Measurements from ENCODE around the gene KCTD19. TPM values are rescaled to one million over a fixed set of nuclear protein-coding genes. Genes with fewer than 3 reads are reported as not detected.

Gene KCTD19
- polyA plus RNA-seq, 6 donors from 2014 or later = 0.26 TPM; not detected in 5

- Mint-ChIP-seq H3K4me3 (no peak overlapping the region), H3K9me3 (no peaks in the 10 kb centered on the region), H3K4me1 (peaks cover 5 to 13% (median 5%) of the 10 kb centered on the region in 3 donors), H3K27me3 (peaks cover 0 to 9% (median 0%) of the 10 kb centered on the region in 3 donors), H3K27ac (peak overlapping the region in 2 of 6 donors; percentile 37 to 62), H3K36me3 (no peaks in the 10 kb centered on the region)
- ATAC-seq (ENCODE audit: low read depth in 2 of 2) = no peak
- DNase-seq = no peak
Observed at GRCh38 chr16:67305216-67306071, 21.1 kb downstream of the KCTD19 start.

DNA sequence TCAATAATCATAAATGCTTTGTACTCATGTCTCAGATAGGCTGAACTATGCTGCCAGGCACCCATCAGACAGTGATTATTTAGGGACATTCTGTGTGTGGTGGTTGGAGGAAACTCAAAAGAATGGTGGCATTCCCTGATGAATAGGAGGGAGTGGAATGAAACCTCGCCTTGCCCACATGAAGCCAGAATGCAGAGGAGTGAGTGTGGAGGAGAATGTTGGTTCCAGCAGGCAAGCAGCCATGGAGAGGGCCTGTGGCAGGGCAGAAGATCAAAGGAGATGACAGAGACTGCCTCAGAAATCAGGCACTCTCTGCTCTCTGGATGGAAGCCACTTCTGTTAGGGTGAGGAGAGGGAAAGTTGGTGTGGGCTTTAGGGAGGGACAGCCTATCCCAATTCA lies 22.5 kb downstream of the KCTD19 start:
- no peak for ATAC-seq (ENCODE audit: low read depth in 2 of 2)

DNA sequence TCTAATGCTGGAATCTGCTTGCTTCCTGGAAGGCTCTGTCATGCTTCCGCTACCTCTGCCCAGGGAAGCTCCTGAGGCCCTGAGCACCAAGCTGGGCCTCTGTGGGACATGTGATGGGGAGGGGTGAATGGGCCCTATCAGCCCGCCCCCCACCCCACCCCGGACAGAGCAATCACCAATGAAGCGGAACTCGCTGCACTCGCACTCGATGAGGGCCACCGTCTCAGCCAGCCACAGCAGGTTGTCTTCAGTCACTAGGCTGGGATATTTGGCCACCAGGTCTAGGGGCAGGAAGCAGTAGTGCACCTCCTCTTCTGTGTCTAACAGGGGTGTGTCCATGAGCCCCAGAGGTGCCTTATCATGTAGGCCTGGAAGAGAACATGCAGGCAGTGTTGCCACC lies 23.6 kb downstream of the KCTD19 start:
- Mint-ChIP-seq H3K4me1 (no peaks in the 10 kb centered on the region), H3K27me3 (peaks cover 5 to 9% (median 6%) of the 10 kb centered on the region in 3 donors), H3K4me3 (no peak overlapping the region), H3K9me3 (no peaks in the 10 kb centered on the region), H3K36me3 (no peaks in the 10 kb centered on the region), H3K27ac (no peak overlapping the region)
- ATAC-seq (ENCODE audit: low read depth in 2 of 2) (no peak), DNase-seq (no peak)

More for the DNA sequence above, 22.5 kb downstream of the KCTD19 start:
- H3K9me3 Mint-ChIP-seq = no peaks in the 10 kb centered on the region
- no peak overlapping the region for H3K4me3 Mint-ChIP-seq
- peaks cover 5 to 9% (median 5%) of the 10 kb centered on the region in 3 donors for H3K4me1 Mint-ChIP-seq
- H3K27me3 Mint-ChIP-seq = peaks cover 0 to 9% (median 0%) of the 10 kb centered on the region in 3 donors
- DNase-seq = no peak
- H3K27ac Mint-ChIP-seq = peak overlapping the region in 1 of 6 donors; percentile 57
- no peaks in the 10 kb centered on the region for H3K36me3 Mint-ChIP-seq

GRCh38 chr16:67302076-67302475 lies 24.5 kb downstream of the KCTD19 start:
- Mint-ChIP-seq H3K27ac (no peak overlapping the region), H3K4me1 (no peaks in the 10 kb centered on the region), H3K36me3 (no peaks in the 10 kb centered on the region), H3K4me3 (no peak overlapping the region), H3K9me3 (no peaks in the 10 kb centered on the region), H3K27me3 (peaks cover 5 to 9% (median 6%) of the 10 kb centered on the region in 3 donors)
- DNase-seq (no peak), ATAC-seq (ENCODE audit: low read depth in 2 of 2) (no peak)

DNA sequence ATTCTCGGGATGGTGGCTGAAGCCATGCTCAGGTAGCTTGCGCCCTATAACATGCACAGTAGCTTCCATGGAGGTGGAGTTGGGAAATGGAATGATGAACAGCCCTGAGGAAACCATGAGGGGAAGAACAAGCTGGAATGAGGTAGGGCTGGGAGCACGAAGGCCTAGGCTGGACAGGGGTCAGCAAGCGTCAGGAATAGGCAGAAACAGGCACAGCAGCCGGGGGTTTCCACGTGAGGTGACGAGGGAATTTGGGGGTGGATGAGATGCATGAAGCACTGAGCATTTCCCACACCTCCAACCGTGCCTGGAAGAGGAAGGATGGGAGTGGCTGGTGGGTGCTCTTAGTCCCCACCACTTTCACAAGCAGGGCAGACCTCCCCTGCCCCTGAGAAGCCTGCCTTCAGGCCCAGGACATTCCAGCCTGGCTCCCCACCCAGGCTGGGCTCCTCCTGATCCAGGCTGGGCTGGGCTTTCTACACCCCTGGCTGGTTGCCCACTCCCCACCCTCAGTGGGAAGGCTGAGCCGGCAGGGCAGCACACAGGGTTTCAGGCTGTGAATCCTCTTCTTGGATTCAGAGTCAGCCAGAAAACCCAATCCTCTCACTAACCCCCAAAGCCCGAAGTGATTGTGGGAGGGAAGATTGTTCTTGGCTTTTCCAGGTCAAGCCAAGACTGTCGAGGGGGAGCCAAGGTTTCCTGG lies 25.3 kb downstream of the KCTD19 start:
- ATAC-seq (ENCODE audit: low read depth in 2 of 2) = no peak

GRCh38 chr16:67299269-67299668 lies 27.3 kb downstream of the KCTD19 start:
- DNase-seq = no peak
- H3K9me3 Mint-ChIP-seq = no peaks in the 10 kb centered on the region
- no peak for ATAC-seq (ENCODE audit: low read depth in 2 of 2)
- no peaks in the 10 kb centered on the region for H3K4me1 Mint-ChIP-seq
- H3K27me3 Mint-ChIP-seq = peaks cover 0 to 6% (median 5%) of the 10 kb centered on the region in 3 donors
- H3K27ac Mint-ChIP-seq = no peak overlapping the region
- H3K4me3 Mint-ChIP-seq = no peak overlapping the region
- H3K36me3 Mint-ChIP-seq = no peaks in the 10 kb centered on the region

More for the DNA sequence above, 25.3 kb downstream of the KCTD19 start:
- DNase-seq = no peak
- Mint-ChIP-seq H3K4me3 (no peak overlapping the region), H3K36me3 (no peaks in the 10 kb centered on the region), H3K9me3 (no peaks in the 10 kb centered on the region), H3K4me1 (no peaks in the 10 kb centered on the region), H3K27ac (no peak overlapping the region), H3K27me3 (peaks cover 3 to 6% (median 5%) of the 10 kb centered on the region in 3 donors)

DNA sequence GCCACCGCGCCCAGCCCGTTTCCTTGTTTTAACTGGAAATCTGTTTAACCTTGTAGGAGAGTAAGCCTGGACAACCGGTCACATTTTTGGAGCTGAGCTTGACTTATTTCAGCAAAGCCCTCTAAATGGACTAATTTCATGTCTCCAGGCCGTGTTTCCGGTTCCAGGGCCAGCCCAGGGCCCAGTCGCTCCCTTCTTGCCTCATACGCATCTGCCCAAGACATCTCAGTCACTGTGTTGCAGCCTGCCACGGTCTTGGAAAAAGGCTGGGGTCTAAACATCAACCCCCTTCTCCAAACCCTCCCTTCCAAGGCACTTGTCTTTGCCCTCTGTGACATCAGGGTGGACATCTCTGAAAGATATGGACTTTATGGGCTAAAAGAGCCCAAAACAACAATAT lies 28.3 kb downstream of the KCTD19 start:
- no peaks in the 10 kb centered on the region for H3K9me3 Mint-ChIP-seq
- H3K27me3 Mint-ChIP-seq = peaks cover 0 to 6% (median 5%) of the 10 kb centered on the region in 3 donors
- no peak overlapping the region for H3K27ac Mint-ChIP-seq
- DNase-seq = no peak
- H3K4me3 Mint-ChIP-seq = no peak overlapping the region
- H3K4me1 Mint-ChIP-seq = no peaks in the 10 kb centered on the region
- no peak for ATAC-seq (ENCODE audit: low read depth in 2 of 2)
- H3K36me3 Mint-ChIP-seq = no peaks in the 10 kb centered on the region

GRCh38 chr16:67296420-67296819 lies 30.1 kb downstream of the KCTD19 start:
- Mint-ChIP-seq H3K4me1 (no peaks in the 10 kb centered on the region), H3K4me3 (no peak overlapping the region), H3K36me3 (no peaks in the 10 kb centered on the region), H3K9me3 (no peaks in the 10 kb centered on the region), H3K27me3 (peaks cover 0 to 6% (median 5%) of the 10 kb centered on the region in 3 donors), H3K27ac (no peak overlapping the region)
- no peak for DNase-seq
- ATAC-seq (ENCODE audit: low read depth in 2 of 2) = no peak

DNA sequence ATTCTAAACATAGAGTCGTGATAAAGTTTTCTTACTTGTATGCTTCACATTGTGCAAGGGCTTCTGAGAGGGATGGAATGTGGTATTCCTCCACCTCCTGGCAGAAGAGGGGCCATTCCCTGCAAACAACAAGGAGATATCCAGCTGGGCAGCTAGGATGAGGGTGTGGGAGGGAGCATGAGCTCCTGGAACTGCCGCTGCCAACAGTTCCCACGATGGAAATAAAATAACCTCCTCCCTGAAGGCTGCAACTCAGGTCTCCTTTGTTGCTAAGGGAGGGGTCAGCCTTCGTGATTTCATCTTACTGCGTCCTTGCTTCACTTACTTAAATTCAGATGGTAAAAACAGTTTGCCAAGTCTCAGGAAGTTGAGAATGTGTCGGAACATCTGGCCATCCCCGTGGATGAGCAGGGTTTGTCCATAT lies 31.6 kb downstream of the KCTD19 start:
- Mint-ChIP-seq H3K4me1 (no peaks in the 10 kb centered on the region), H3K4me3 (no peak overlapping the region), H3K27me3 (peaks cover 0 to 6% (median 5%) of the 10 kb centered on the region in 3 donors), H3K9me3 (no peaks in the 10 kb centered on the region), H3K36me3 (no peaks in the 10 kb centered on the region), H3K27ac (no peak overlapping the region)
- no peak for ATAC-seq (ENCODE audit: low read depth in 2 of 2)
- no peak for DNase-seq

- H3K4me3 Mint-ChIP-seq = no peak overlapping the region
- no peak for ATAC-seq (ENCODE audit: low read depth in 2 of 2)
- DNase-seq = no peak
- no peaks in the 10 kb centered on the region for H3K36me3 Mint-ChIP-seq
- no peak overlapping the region for H3K27ac Mint-ChIP-seq
- no peaks in the 10 kb centered on the region for H3K4me1 Mint-ChIP-seq
- no peaks in the 10 kb centered on the region for H3K9me3 Mint-ChIP-seq
- peaks cover 0 to 6% (median 5%) of the 10 kb centered on the region in 3 donors for H3K27me3 Mint-ChIP-seq
Observed at GRCh38 chr16:67294171-67294757, 32.3 kb downstream of the KCTD19 start.

- DNase-seq (no peak), ATAC-seq (ENCODE audit: low read depth in 2 of 2) (no peak)
- Mint-ChIP-seq H3K36me3 (no peaks in the 10 kb centered on the region), H3K27ac (no peak overlapping the region), H3K4me3 (no peak overlapping the region), H3K27me3 (no peaks in the 10 kb centered on the region), H3K4me1 (no peaks in the 10 kb centered on the region), H3K9me3 (no peaks in the 10 kb centered on the region)
Observed at GRCh38 chr16:67291461-67291860, 35.1 kb downstream of the KCTD19 start.

DNA sequence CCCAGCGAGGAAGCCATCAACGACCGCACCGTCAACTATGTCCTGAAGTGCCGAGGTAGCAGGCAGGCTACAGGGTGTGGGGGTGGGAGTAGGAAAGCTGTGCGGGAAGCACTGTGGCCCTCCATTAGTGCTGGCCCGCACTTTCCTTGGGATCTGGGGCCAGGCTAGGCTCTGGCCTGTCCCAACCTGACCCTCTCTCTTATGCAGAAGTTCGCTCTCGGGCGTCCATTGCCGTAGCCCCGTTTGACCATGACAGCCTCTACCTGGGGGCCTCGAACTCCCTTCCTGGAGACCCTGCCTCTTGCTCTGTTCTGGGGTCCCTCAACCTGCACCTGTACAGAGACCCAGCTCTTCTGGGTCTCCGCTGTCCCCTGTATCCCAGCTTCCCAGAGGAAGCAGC lies 38.6 kb downstream of the KCTD19 start:
- Mint-ChIP-seq H3K27ac (no peak overlapping the region), H3K9me3 (no peaks in the 10 kb centered on the region)

DNA sequence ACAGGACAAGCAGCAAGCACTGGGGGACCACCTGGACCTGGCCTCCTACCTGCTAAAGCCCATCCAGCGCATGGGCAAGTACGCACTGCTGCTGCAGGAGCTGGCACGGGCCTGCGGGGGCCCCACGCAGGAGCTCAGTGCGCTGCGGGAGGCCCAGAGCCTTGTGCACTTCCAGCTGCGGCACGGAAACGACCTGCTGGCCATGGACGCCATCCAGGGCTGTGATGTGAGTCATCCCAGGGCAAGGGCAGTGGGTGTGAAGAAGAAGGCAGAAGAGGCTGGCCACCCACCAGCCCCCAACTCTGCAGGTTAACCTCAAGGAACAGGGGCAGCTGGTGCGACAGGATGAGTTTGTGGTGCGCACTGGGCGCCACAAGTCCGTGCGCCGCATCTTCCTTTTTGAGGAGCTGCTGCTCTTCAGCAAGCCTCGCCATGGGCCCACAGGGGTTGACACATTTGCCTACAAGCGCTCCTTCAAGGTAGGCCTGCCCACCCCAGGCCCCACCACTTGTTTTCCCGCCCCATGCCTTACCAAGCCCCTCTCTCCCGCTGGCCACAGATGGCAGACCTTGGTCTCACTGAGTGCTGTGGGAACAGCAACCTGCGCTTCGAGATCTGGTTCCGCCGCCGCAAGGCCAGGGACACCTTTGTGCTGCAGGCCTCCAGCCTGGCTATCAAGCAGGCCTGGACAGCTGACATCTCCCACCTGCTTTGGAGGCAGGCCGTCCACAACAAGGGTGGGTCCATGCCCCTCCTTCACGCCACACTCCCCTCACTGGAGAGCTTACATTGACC lies 39.9 kb downstream of the KCTD19 start:
- no peak for ATAC-seq (ENCODE audit: low read depth in 2 of 2)
- no peak for DNase-seq
- Mint-ChIP-seq H3K4me3 (no peak overlapping the region), H3K36me3 (no peaks in the 10 kb centered on the region), H3K27ac (no peak overlapping the region), H3K27me3 (no peaks in the 10 kb centered on the region), H3K9me3 (no peaks in the 10 kb centered on the region), H3K4me1 (peaks cover 0 to 5% (median 0%) of the 10 kb centered on the region in 3 donors)

More for the DNA sequence above, 38.6 kb downstream of the KCTD19 start:
- ATAC-seq (ENCODE audit: low read depth in 2 of 2) (no peak), DNase-seq (no peak)
- no peak overlapping the region for H3K4me3 Mint-ChIP-seq
- no peaks in the 10 kb centered on the region for H3K36me3 Mint-ChIP-seq
- no peaks in the 10 kb centered on the region for H3K27me3 Mint-ChIP-seq
- H3K4me1 Mint-ChIP-seq = peaks cover 0 to 5% (median 0%) of the 10 kb centered on the region in 3 donors
